Measurements from ENCODE around the gene HLA-DOA.

Gene HLA-DOA

GRCh38 chr6:33018418-33018817, 9.0 kb upstream of the HLA-DOA start:
- no peak for TF ChIP-seq CTCF (IDR thresholded peaks at IDR 0.05; ENCODE audit: borderline replicate concordance, control extremely low read depth, extremely low read depth, insufficient read depth, missing control alignments)
- DNase-seq (ENCODE audit: low spot score), result no peak
- in situ Hi-C loops (cut with MboI; ENCODE audit: low sequenced_read_pairs, unreplicated experiment), result loop anchor here (25.0 kb wide), 1 partner anchor 219 kb away; no protein-coding TSS in a partner anchor

- in situ Hi-C loops (cut with MboI; ENCODE audit: low sequenced_read_pairs, unreplicated experiment), result loop anchor here (25.0 kb wide), 1 partner anchor 219 kb away; no protein-coding TSS in a partner anchor
- no peak for TF ChIP-seq CTCF (IDR thresholded peaks at IDR 0.05; ENCODE audit: borderline replicate concordance, control extremely low read depth, extremely low read depth, insufficient read depth, missing control alignments)
- no peak for DNase-seq (ENCODE audit: low spot score)
Observed at GRCh38 chr6:33017694-33018353, 8.4 kb upstream of the HLA-DOA start.

- DNase-seq (ENCODE audit: low spot score), result no peak
- in situ Hi-C loops (cut with MboI; ENCODE audit: low sequenced_read_pairs, unreplicated experiment), result loop anchor here (25.0 kb wide), 1 partner anchor 220 kb away; no protein-coding TSS in a partner anchor
Observed at GRCh38 chr6:33017018-33017417, 7.6 kb upstream of the HLA-DOA start.

GRCh38 chr6:33015798-33016197, 6.4 kb upstream of the HLA-DOA start:
- in situ Hi-C loops (cut with MboI; ENCODE audit: low sequenced_read_pairs, unreplicated experiment), result loop anchor here (25.0 kb wide), 1 partner anchor 222 kb away; no protein-coding TSS in a partner anchor
- DNase-seq (ENCODE audit: low spot score), result no peak
- no peak for TF ChIP-seq CTCF (IDR thresholded peaks at IDR 0.05; ENCODE audit: borderline replicate concordance, control extremely low read depth, extremely low read depth, insufficient read depth, missing control alignments)

More at GRCh38 chr6:33017018-33017417, 7.6 kb upstream of the HLA-DOA start:
- TF ChIP-seq CTCF (IDR thresholded peaks at IDR 0.05; ENCODE audit: borderline replicate concordance, control extremely low read depth, extremely low read depth, insufficient read depth, missing control alignments), result no peak

- in situ Hi-C loops (cut with MboI; ENCODE audit: low sequenced_read_pairs, unreplicated experiment), result loop anchor here (5.0 to 25.0 kb wide), 2 partner anchors 67 to 222 kb away; no protein-coding TSS in a partner anchor
Observed at GRCh38 chr6:33014841-33015634, 5.6 kb upstream of the HLA-DOA start.

More at GRCh38 chr6:33014841-33015634, 5.6 kb upstream of the HLA-DOA start:
- DNase-seq (ENCODE audit: low spot score), result peak; percentile 78
- peak; percentile 76 for TF ChIP-seq CTCF (IDR thresholded peaks at IDR 0.05; ENCODE audit: borderline replicate concordance, control extremely low read depth, extremely low read depth, insufficient read depth, missing control alignments)
